Measurements from ENCODE around the gene MNAT1.

The MNAT1 gene

GRCh38 chr14:60971271-60971670 lies 236.7 kb downstream of the MNAT1 start:
- DNase-seq: no peak

- no peak for DNase-seq
Measured at GRCh38 chr14:60972295-60972694, 237.7 kb downstream of the MNAT1 start.

GRCh38 chr14:60973070-60973469 lies 238.5 kb downstream of the MNAT1 start:
- DNase-seq: no peak

- no peak for DNase-seq
Measured at GRCh38 chr14:60974090-60974651, 239.6 kb downstream of the MNAT1 start.

- no peak for DNase-seq
Measured at GRCh38 chr14:60975551-60975950, 241.0 kb downstream of the MNAT1 start.

- peak; percentile 66 for DNase-seq
Measured at GRCh38 chr14:60977847-60978246, 243.3 kb downstream of the MNAT1 start.

- DNase-seq: peak; percentile 93
Measured at GRCh38 chr14:60980811-60981632, 246.5 kb downstream of the MNAT1 start, which contains the start of the genes SLC38A6 and TRMT5. Gene SLC38A6, plus strand, starts transcription at chr14:60981245. Its CDS starts 33 bp downstream, at chr14:60981278. Gene TRMT5, minus strand, starts transcription at chr14:60981079. Its CDS starts 106 bp downstream, at chr14:60980973.

- DNase-seq: no peak
Measured at GRCh38 chr14:60981633-60982455, 247.3 kb downstream of the MNAT1 start.

- DNase-seq: no peak
Measured at GRCh38 chr14:60984196-60984595, 249.6 kb downstream of the MNAT1 start.

GRCh38 chr14:60986500-60986899 lies 251.9 kb downstream of the MNAT1 start:
- no peak for DNase-seq

GRCh38 chr14:60989599-60989998 lies 255.0 kb downstream of the MNAT1 start:
- DNase-seq: no peak

GRCh38 chr14:60998617-60999016 lies 264.1 kb downstream of the MNAT1 start:
- DNase-seq: no peak

GRCh38 chr14:60999536-60999935 lies 265.0 kb downstream of the MNAT1 start:
- no peak for DNase-seq

GRCh38 chr14:61003571-61003970 lies 269.0 kb downstream of the MNAT1 start:
- no peak for DNase-seq

GRCh38 chr14:61019537-61019936 lies 285.0 kb downstream of the MNAT1 start:
- no peak for DNase-seq

Measured in NCI-H1105 (cell line).